Activated CD4-positive, alpha-beta T cell treated with anti-CD3 and anti-CD28 coated beads for 48 hours (primary cell): ENCODE results near the gene MAN1C1.
A peak's percentile ranks its signal among the peaks of the same experiment; 100 is the strongest.

Experiments
- DNase-seq: peaks from one replicate; pipeline ENCODE4 v3.0.0-alpha.2; 2020

MAN1C1 gene

DNA sequence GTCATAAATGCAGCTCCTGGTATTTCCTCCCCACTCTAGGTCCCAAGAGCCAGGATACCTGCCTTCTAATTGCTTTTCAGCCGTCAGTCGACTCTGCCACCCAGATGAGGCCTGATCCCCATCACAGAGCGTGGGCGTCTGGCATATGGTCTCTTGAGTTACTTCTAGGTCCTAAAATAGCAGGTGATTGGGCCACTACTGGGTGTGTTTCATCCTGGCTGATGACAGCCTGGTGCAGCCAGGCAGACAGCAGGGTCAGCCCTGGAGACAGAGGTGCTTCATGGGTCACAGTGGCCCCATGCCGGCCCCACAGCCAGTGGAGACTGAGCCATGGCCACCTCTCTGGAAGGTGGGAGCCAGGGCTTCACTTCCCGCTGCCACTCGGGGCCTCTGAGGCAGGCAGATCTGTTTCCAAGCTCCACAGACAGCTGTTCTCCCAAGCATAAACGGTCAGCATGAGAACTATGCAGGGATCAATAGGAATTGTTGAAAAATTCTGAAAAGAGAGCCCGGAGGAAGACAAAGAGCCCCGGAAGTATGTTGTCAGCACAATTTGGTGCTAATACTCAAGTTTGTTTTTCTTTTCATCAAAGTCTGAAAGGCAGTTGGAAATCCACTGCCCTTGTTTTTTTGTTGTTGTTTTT lies 83.0 kb downstream of the MAN1C1 start:
- DNase-seq: peak; percentile 24

GRCh38 chr1:25700144-25700523 lies 83.5 kb downstream of the MAN1C1 start:
- no peak for DNase-seq

DNA sequence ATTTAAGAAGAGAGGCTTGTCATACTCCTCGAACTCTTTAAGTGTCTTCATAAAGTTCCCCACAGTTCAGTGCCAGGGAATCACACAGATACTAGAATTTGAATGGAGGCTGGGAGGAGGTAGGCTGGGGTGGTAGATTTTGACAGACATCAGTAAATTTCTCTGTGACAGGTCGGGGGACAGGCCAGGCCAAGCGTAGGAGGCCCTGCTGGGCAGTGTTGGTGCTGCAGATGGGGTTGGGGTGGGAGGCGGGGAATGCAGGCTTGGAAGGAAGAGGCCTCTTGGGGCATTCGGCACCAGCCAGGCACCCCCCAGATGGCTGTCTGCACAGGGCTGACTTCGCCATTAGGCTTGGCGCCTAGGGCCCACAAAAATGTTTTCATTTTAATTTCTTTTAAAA lies 84.0 kb downstream of the MAN1C1 start:
- DNase-seq: peak; percentile 36

GRCh38 chr1:25701030-25701785 lies 84.6 kb downstream of the MAN1C1 start:
- no peak for DNase-seq

DNA sequence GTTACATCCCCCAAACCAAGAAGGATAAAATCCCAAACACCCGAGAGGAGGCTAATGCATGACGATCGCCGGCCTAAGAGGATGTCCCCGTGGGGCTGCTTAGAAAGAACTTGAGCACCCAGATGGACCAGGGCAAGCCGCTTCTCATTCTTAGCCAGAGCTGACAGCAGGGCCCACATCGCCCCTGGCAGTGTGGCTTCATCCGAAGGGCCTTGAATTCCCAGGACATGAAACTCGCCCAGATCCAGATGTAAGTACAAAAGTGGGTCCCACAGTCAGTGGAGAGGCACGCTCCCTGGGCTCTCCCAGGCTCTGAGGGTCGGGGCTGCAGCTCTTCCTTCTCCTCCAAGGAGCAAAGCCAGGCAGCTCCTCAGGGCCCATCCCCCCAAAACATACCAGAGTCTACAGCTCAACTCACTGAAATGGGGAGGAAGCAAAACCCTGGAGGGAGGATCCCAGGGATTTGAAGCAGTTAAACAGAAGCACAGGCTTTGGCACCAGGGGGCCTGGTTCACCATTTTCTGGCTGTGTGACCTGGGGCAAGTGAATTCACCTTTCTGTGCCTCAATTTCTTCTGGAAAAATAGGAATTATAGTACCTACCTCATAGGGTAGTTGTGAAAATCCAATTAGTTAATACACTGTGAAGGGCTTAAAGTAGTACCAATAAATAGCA lies 85.6 kb downstream of the MAN1C1 start:
- no peak for DNase-seq

DNA sequence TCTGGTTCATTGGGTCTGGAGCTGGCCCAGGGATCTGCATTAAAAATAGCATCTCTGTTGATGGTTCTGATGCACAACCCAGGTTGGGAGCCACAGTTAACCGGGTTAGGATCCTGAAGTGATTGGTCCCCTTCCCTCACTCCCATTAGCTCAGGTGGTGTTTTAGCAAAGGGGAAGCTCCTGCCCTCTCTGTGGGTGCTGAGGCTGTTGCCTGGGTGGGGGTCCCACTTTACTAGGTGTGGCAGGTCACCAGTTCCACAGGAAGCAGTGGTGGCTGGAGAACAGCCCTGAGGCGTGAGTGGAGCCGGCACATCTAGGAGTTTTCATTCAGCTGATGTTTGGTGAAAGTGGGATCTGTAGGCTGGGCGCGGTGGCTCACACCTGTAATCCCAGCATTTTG lies 86.5 kb downstream of the MAN1C1 start:
- DNase-seq: no peak

- no peak for DNase-seq
Measured at GRCh38 chr1:25703671-25704266, 87.2 kb downstream of the MAN1C1 start.

GRCh38 chr1:25704267-25704691 lies 87.7 kb downstream of the MAN1C1 start:
- peak; percentile 40 for DNase-seq

- no peak for DNase-seq
Measured at GRCh38 chr1:25705699-25706098, 89.1 kb downstream of the MAN1C1 start.

DNA sequence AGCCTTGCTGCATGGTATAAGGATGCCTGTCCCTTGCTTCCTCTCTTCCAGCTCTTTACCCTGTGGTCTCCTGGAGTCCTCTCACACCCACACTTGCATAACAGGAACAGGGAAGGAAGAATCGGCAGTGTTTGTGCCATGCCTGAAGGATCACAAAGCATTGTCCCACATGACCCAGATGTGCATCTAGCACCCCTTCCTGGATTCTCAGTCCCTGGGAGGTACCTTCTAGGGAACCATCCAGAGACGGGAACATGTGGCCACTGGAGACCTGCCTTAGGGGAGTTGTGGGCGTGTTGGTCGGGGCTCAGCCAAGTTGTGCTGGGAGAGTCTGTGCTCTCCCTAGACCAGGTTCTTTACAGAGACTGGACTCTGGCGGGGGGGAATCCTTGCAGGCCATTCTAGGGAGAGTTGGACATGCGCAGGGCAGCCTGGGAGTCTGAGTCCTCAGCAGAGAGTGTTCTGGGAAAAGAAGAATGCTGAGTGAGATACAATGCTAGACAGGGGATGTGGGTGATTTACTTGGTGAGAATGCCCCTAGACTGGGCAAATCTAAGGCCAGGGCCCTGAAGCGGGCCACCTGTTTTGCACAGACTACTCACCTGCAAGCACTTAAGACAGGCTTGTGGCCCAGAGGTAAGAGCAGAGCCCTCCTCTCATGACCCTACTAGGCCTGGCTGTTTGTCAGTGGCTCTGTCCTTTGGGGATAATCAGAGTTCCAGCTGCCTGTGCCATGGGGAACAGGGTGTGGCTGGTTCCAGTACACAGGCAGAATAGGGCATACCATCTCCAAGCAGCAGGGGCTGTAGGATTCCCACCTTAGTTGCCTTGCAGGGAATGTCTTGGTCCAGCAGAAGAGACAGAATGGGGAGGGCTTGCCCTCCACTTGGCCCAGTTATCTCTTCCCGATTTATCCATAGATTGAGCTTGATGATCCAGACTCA lies 89.8 kb downstream of the MAN1C1 start:
- DNase-seq: no peak

DNA sequence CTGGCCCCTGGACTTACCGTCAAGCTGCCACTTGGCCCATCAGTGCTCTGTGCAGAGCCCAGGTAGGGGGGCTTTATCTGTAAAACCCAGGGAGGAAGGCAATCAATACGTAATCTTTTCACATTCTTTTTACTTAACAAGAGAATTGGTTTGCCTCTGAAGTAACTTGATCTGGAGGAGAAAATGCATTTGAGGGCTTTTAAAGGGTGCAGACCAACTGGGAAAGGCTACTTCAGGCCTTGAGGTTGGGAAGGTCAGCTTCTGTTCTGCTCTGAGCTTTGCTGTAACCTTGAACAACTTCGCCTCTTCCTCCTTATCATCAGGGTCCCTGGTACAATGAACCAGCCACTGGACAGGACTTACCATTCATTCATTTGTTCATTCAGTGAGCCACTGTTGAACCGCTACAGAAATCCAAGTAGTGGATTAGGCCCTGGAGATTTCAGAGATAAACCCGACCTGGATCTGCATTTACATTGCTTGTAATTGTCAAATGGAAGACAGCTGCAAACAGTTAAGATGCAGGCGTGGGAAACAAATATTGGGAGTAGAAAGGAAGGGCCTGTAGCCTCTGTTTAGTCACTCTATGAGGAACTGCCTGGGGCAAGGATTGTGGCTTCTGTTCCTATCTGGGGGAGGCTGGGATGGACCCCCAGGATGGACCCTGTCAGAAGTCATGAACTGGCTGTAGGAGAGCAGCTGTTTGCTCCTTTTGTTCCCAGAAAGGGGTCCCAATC lies 90.9 kb downstream of the MAN1C1 start:
- DNase-seq: no peak

GRCh38 chr1:25710583-25711347 lies 94.2 kb downstream of the MAN1C1 start:
- DNase-seq: no peak

- peak; percentile 71 for DNase-seq
Measured at GRCh38 chr1:25711555-25712298, 95.1 kb downstream of the MAN1C1 start.

DNA sequence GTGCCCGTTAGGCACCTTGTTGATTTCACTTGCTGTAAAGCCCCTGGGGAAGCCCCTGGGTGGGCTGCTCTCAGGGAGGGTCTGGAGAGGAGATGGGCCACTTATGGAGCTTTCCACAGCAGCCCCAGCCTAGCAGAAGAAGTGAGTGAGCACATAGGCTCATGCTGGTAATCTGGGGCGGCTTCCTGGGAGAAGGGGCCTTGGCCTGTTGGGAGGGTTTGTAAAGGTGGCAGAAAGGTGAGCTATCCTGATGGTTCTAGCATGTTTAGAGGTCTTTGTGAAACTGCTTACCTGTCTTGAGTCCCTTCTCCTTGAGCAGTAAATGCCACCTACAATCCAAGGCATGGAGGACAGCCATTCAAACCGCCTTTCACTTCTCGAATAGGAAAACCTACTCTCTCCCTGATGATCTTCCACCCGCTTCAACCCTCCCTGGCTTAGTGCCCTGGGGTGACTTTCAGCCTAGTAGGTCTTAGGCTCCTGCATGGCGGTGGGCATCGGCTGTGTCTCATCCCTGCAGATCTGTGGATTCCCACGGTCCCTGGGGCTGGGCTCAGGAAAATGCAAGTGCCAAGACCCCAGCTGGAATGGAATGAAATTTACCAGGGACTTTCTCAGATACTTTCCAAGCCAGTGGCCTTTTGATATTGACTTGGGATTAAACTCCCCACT lies 95.8 kb downstream of the MAN1C1 start:
- no peak for DNase-seq

- DNase-seq: no peak
Measured at GRCh38 chr1:25713961-25714360, 97.4 kb downstream of the MAN1C1 start.

GRCh38 chr1:25714372-25714931 lies 97.9 kb downstream of the MAN1C1 start:
- no peak for DNase-seq

DNA sequence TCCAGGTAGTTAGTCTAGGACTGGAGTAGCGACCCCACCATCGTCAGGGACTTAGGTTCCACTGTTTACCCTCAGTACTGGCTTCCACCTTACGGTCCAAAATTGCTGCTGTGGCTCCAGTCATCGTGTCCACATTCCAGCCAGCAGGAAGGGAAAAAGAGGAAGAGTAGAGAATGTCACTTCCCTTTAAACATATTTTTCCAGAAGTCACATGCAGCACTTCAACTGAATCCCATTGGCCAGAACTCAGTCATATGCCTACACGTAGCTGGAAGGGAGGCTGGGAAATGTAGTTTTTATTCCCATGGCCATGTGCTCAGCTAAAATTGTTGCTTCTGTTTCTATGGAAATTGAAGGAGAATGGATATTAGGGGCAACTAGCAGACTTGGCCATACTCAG lies 99.3 kb downstream of the MAN1C1 start:
- no peak for DNase-seq

GRCh38 chr1:25716320-25716719 lies 99.7 kb downstream of the MAN1C1 start:
- DNase-seq: no peak

- DNase-seq: no peak
Measured at GRCh38 chr1:25718732-25719131, 102.1 kb downstream of the MAN1C1 start.
